Cerebellar cortex (tissue), 1 donor: ENCODE measurements around the gene MPC1L.
"Not testable (repeated sequence)": the region's sequence is repeated elsewhere in the genome, so short reads cannot be mapped to it uniquely, and the experiment has no call there.

Experiments used
- DNase-seq: peaks from one replicate; pipeline ENCODE4 v3.0.0-alpha.2; 2015; ENCODE audit warnings: low spot score

The MPC1L gene

GRCh38 chrX:40623139-40623536, at the start of gene MPC1L:
Gene MPC1L (plus strand): TSS chrX:40623428. CDS start chrX:40623566, 138 bp downstream.
- no peak for DNase-seq

- no peak for DNase-seq
These were observed 49.5 kb upstream of the MPC1L start for GRCh38 chrX:40573763-40574162.

- DNase-seq, result peak; percentile 15
These were observed 47.8 kb upstream of the MPC1L start for GRCh38 chrX:40575411-40575810.

GRCh38 chrX:40576291-40576690, 46.9 kb upstream of the MPC1L start:
- DNase-seq, result no peak

GRCh38 chrX:40578039-40578695, 45.1 kb upstream of the MPC1L start:
- no peak for DNase-seq

GRCh38 chrX:40579141-40579540, 44.1 kb upstream of the MPC1L start:
- no peak for DNase-seq

GRCh38 chrX:40579900-40580536, 43.2 kb upstream of the MPC1L start:
- DNase-seq, result peak; percentile 4

GRCh38 chrX:40580537-40581335, 42.5 kb upstream of the MPC1L start, which contains the start of gene ATP6AP2:
Gene ATP6AP2 (plus strand): TSS chrX:40580970. CDS start chrX:40581066, 96 bp downstream.
- DNase-seq, result peak; percentile 94

GRCh38 chrX:40581336-40581920, 41.8 kb upstream of the MPC1L start:
- no peak for DNase-seq

GRCh38 chrX:40582178-40582577, 41.0 kb upstream of the MPC1L start:
- DNase-seq, result not testable (repeated sequence)

GRCh38 chrX:40582811-40583210, 40.4 kb upstream of the MPC1L start:
- no peak for DNase-seq

- not testable (repeated sequence) for DNase-seq
These were observed 35.6 kb upstream of the MPC1L start for GRCh38 chrX:40587623-40588022.

GRCh38 chrX:40589616-40590321, 33.5 kb upstream of the MPC1L start:
- not testable (repeated sequence) for DNase-seq

GRCh38 chrX:40603446-40603845, 19.8 kb upstream of the MPC1L start:
- DNase-seq, result no peak

GRCh38 chrX:40607381-40607780, 15.8 kb upstream of the MPC1L start:
- no peak for DNase-seq

GRCh38 chrX:40612511-40612910, 10.7 kb upstream of the MPC1L start:
- no peak for DNase-seq

- no peak for DNase-seq
These were observed 7.3 kb upstream of the MPC1L start for GRCh38 chrX:40615976-40616375.

GRCh38 chrX:40617566-40617965, 5.7 kb upstream of the MPC1L start:
- no peak for DNase-seq

- no peak for DNase-seq
These were observed 619 bp upstream of the MPC1L start for GRCh38 chrX:40622479-40623138.

- DNase-seq, result no peak
These were observed 437 bp downstream of the MPC1L start for GRCh38 chrX:40623665-40624064.

- DNase-seq, result no peak
These were observed 2.1 kb downstream of the MPC1L start for GRCh38 chrX:40625294-40625693.
